NB4 (cell line): Measurements from ENCODE around the gene GMEB1.

Experiments used
- DNase-seq: peaks from one replicate; pipeline ENCODE4 v3.0.0; 2010; ENCODE audit warnings: low read depth
- H3K4me3 ChIP-seq: one replicate; pipeline ENCODE4 v1.5.1; 2011; ENCODE audit warnings: mild to moderate bottlenecking, low read depth, low read length, moderate library complexity
- MAX ChIP-seq: IDR thresholded peaks from 2 replicates; pipeline ENCODE4 v1.6.1; 2011; ENCODE audit warnings: low read depth, low read length
- MYC ChIP-seq: IDR thresholded peaks from 2 replicates; pipeline ENCODE4 v1.6.1; 2011; ENCODE audit warnings: low read depth, low read length
- POLR2A ChIP-seq: IDR thresholded peaks from 2 replicates; pipeline ENCODE4 v1.6.1; 2011; ENCODE audit warnings: mild to moderate bottlenecking; ENCODE audit not compliant: insufficient read length; ENCODE audit errors: extremely low read depth
- TF ChIP-seq, protein P1 (sequence below): IDR thresholded peaks from one replicate; pipeline ENCODE4 v1.5.1; 2012; ENCODE audit warnings: low read depth, low read length

The GMEB1 gene, protein sequence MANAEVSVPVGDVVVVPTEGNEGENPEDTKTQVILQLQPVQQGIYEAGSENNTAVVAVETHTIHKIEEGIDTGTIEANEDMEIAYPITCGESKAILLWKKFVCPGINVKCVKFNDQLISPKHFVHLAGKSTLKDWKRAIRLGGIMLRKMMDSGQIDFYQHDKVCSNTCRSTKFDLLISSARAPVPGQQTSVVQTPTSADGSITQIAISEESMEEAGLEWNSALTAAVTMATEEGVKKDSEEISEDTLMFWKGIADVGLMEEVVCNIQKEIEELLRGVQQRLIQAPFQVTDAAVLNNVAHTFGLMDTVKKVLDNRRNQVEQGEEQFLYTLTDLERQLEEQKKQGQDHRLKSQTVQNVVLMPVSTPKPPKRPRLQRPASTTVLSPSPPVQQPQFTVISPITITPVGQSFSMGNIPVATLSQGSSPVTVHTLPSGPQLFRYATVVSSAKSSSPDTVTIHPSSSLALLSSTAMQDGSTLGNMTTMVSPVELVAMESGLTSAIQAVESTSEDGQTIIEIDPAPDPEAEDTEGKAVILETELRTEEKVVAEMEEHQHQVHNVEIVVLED

GRCh38 chr1:28668191-28668955, at the start of gene GMEB1:
Gene GMEB1, plus strand, starts transcription at chr1:28668784. Its CDS starts 14,829 bp downstream, at chr1:28683613.
- TF ChIP-seq, protein P1, sequence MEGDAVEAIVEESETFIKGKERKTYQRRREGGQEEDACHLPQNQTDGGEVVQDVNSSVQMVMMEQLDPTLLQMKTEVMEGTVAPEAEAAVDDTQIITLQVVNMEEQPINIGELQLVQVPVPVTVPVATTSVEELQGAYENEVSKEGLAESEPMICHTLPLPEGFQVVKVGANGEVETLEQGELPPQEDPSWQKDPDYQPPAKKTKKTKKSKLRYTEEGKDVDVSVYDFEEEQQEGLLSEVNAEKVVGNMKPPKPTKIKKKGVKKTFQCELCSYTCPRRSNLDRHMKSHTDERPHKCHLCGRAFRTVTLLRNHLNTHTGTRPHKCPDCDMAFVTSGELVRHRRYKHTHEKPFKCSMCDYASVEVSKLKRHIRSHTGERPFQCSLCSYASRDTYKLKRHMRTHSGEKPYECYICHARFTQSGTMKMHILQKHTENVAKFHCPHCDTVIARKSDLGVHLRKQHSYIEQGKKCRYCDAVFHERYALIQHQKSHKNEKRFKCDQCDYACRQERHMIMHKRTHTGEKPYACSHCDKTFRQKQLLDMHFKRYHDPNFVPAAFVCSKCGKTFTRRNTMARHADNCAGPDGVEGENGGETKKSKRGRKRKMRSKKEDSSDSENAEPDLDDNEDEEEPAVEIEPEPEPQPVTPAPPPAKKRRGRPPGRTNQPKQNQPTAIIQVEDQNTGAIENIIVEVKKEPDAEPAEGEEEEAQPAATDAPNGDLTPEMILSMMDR, result no peak
- TF ChIP-seq MYC, result peak; percentile 37; the same call in 1 of the 2 replicates
- TF ChIP-seq POLR2A, result peak; percentile 32
- TF ChIP-seq MAX, result 0 out of 2 replicates have a peak, but pooled peaks have one; percentile 18
- DNase-seq, result peak; percentile 89
- peak within 1 kb of the TSS; percentile 76 for H3K4me3 ChIP-seq

DNA sequence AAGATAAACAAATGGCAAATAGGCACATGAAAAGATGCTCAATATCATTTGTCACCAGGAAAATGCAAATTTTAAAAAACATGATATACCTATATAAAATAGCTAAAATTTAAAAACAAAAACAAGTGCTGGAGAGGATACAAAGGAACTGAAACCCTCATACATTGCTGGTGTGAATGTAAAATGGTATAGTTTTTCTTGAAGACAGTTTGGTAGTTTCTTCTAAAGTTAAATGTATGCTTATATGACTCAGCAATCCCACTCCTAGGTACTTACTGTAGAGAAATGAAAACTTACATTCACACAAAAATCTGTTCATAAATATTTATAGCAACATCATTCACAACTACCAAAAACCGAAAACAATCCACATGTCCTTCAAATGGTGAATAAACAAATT, 36.9 kb upstream of the GMEB1 start:
- H3K4me3 ChIP-seq, result no peak overlapping the region
- TF ChIP-seq, protein P1, result no peak
- TF ChIP-seq MYC, result no peak
- TF ChIP-seq POLR2A, result no peak
- no peak for TF ChIP-seq MAX
- DNase-seq, result no peak

DNA sequence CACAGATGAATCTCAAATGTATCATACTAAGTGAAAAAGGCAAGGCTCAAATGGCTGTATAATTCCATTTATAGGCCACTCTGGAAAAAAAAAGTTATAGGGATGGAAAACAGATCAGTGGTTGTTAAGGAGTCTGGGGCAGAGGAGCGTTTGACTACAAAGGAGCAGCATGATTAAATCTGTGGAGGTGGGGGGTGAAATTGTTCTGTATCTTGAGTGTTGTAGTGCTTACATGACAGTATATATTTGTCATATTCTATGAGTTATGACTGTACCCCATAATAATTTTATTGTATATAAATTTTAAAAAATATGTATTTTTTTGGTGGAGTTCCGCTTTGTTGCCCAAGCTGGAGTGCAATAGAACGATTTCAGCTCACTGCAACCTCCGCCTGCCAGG, 36.0 kb upstream of the GMEB1 start:
- no peak for DNase-seq
- TF ChIP-seq MAX (no peak), MYC (no peak), POLR2A (no peak)
- TF ChIP-seq, protein P1, result no peak
- no peak overlapping the region for H3K4me3 ChIP-seq

DNA sequence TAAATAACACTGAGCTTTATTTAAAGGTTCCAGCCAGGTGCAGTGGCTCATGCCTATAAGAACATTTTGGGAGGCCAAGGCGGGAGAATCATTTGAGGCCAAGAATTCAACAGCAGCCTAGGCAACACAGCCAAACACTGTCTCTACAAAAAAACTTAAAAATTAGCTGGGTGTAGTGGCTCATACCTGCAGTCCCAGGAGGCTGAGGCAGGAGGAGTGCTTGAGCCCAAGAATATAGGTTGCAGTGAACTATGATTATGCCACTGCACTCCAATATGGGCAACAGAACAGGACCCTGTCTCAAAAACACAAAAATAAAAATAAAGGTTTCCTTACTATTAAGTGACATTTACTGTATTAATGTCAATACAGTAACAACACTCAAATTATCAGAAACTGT, 27.8 kb upstream of the GMEB1 start:
- H3K4me3 ChIP-seq, result no peak overlapping the region
- DNase-seq, result peak; percentile 49
- TF ChIP-seq POLR2A (no peak), MYC (no peak)
- TF ChIP-seq, protein P1, result peak; percentile 29

GRCh38 chr1:28642056-28642846, 26.3 kb upstream of the GMEB1 start:
- no peak for DNase-seq
- peak overlapping the region; percentile 98 for H3K4me3 ChIP-seq
- TF ChIP-seq POLR2A, result no peak
- TF ChIP-seq, protein P1, result no peak
- no peak for TF ChIP-seq MYC
- no peak for TF ChIP-seq MAX
